CD4-positive, alpha-beta T cell treated with Interleukin-6 at 100 ng/mL for 8 hours (primary cell): ENCODE results near the gene SBNO2.

ENCODE experiments used
- DNase-seq: peaks from one replicate; pipeline ENCODE4 v3.0.0-alpha.2; 2020; ENCODE audit warnings: mixed read lengths, low spot score

SBNO2 gene

GRCh38 chr19:1089126-1089771, 84.8 kb downstream of the SBNO2 start:
- DNase-seq: no peak

DNA sequence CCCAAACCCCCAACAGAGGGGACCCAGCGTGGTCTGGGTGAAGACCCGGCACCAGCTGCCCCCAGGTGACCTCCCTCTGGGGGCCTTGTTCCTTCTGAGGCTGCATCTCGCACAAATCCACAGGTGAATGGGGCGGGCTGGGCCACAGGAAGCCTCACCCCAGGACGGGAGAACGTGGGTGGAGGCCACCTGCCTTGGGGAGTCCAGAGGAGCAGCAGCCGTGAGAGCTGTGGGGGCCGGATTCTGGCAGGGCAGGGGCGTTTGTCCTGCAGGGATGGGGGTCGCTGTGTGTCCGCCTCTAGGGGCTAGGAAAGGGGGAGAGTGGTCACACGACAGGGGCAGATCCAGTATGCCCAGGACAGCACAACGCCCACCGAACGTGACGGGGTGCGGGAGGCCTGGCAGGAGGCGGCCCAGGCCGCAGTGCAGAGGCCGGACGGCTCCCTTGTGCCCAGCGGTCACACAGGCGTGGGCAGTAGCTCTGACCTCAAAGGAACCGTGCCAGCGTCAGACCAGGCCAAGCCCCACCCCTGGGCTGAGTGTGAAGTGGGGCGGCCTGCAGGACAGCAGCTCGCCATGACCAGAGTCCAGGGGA, 85.6 kb downstream of the SBNO2 start:
- no peak for DNase-seq

DNA sequence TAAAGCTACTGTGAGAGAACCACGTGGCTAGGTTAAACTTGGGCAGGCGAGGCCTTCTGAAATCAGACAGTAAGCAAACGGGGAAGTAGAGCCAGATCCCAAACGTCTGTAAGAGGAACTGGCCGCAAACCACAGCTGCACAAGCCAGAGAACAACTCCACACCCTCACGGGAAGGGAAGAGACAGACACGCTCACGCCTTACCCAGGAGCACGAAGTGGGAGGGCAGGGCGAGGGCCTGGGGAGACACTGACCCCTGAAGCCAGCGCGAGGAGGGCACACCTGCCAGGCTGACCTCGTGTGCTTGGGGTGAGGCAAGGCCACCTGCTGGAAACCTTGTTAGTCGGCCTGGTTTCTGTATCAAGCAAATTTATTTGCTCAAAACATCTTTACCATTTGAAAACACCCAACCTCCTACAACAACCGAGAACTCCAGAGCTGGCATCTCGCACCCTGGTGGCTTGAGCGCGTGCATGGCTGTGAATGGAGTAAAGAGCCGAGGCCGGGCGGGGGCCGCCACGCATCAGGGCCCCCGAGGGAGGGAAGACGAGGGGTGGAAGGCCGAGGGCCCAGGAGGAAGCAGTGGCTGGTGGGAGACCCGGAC, 86.2 kb downstream of the SBNO2 start:
- DNase-seq: peak; percentile 52

DNA sequence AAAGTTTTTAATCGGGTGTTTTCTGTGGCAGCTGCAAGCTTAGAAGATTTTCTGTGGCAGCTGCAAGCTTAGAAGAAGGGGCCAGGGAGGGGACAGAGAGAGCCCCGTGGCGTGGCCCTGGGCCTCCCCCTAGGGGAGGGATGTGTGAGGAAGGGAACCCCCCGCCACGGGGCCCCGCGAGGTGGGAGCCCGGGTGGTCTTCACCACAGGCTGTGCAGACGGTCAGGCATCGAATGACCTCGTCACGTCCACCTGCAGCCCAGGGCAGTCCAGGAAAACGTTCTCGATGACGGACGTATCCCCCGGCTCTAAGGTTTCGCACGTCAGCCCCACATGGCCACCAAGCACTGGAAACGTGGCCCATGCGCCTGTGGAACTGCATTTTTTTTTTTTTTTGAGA, 87.5 kb downstream of the SBNO2 start:
- no peak for DNase-seq

DNA sequence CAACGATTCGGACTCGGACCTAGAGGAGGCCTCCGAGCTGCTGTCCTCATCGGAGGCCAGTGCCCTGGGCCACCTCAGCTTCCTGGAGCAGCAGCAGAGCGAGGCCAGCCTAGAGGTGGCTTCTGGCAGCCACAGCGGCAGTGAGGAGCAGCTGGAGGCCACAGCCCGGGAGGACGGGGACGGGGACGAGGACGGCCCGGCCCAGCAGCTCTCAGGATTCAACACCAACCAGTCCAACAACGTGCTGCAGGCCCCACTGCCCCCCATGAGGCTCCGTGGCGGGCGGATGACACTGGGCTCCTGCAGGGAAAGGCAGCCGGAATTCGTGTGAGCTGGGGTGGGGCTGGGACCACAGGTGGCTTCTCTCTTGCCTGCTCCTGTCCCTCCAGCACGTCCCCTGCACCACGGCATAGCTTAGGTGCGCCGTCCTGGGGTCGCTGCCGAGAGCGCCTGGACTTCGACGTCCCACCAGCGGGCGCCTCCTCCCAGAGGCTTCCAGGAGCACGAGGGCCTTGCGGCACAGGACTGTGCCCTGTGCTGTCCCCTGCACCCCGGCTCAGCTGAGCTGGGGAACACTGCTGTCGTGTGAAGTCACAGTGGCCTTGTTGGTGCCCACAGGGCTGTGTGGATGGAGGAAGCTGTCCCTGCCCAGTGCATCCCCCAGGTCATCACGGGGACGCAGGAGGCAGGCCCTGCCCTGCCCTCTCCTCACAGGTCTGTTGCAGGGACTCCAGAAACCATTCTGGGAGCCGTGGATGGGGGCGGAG, 88.2 kb downstream of the SBNO2 start:
- no peak for DNase-seq

DNA sequence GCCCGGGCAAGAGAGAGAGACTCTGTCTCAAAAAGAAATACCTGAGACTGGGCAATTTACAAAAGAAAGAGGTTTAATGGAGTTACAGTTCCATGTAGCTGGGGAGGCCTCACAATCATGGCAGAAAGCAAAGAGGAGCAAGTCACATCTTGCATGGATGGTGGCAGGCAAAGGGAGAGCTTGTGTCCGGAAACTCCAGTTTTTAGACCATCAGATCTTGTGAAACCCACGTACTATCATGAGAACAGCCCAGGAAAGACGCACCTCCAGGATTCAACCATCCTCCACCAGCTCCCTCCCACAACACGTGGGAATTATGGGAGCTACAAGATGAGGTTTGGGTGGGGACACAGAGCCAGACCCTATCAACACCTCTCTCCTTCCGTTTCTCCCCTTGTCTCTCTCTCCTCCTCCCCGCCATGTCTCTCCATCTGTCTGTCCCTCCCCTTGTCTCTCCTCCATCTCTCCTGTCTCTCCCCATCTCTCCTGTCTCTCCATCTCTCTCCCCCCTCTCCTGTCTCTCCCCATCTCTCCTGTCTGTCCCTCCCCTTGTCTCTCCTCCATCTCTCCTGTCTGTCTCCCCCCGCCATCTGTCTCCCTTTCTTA, 88.9 kb downstream of the SBNO2 start:
- DNase-seq: no peak

GRCh38 chr19:1084024-1084868, 89.8 kb downstream of the SBNO2 start:
- DNase-seq: no peak

DNA sequence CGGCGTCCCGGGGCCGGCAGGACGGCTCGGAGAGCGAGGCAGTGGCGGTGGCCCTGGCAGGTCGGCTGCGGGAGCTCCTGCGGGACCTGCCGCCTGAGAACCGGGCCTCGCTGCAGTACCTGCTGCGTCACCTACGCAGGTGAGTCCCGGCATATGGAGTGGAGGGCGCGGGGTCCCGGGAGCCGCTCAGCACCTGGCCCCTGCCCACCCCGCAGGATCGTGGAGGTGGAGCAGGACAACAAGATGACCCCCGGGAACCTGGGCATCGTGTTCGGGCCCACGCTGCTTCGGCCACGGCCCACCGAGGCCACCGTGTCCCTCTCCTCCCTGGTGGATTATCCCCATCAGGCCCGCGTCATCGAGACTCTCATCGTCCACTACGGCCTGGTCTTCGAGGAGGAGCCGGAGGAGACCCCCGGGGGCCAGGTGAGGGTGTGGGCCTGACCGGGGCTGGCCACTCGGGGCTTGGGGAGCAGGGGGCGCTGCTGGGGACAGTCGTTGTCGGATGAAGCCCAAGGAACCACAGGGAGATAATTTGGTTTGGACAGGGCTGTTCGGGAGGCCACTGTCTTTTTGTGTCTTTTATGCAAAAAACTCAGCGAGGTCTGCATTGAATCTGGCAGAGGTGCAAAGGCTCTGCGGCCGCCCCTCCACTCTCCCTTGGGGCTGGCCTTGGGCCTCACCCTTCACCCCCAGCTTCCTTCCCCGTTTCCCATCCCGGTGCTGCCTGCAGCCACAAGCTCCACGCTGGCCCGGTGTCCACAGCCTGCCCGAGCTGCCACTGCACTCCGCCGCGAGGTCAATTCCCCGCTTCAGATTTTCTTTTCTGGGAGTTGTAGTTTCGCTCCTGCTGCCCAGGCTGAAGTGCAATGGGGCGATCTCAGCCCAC, 90.9 kb downstream of the SBNO2 start:
- no peak for DNase-seq

GRCh38 chr19:1082165-1082927, 91.7 kb downstream of the SBNO2 start:
- DNase-seq: peak; percentile 83

DNA sequence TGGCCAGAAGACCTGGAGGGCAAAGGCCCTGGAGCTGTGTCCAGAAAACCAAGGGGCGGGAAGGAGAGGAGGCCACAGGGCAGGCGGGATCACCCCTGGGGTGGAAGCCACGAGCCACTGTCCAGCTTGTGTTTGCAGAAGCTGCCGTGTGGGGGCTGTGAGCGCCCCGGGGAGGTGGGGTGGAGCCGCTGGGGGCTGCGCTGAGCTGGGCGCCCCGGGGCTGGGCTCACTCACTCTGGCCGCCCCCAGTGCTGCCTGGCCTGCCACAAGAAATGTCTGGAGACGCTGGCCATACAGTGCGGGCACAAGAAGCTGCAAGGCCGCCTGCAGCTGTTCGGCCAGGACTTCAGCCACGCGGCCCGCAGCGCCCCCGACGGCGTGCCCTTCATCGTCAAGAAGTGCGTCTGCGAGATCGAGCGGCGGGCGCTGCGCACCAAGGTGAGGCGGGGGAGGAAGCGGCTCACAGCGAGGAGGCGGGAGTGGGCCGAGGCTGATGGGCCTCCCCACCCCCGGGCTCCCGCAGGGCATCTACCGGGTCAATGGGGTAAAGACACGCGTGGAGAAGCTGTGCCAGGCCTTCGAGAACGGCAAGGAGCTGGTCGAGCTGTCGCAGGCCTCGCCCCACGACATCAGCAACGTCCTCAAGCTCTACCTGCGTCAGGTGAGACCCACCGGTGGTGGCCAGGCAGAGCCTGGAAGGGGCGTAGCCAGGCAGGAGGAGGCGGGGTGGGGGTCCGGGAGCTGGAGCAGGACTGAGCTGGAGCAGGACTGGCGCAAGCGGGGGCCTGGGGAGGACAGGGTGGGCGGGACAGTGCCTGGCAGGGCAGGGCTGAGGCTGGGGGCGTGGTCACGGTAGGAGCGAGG, 92.5 kb downstream of the SBNO2 start:
- DNase-seq: no peak

GRCh38 chr19:1080360-1081161, 93.5 kb downstream of the SBNO2 start:
- no peak for DNase-seq

DNA sequence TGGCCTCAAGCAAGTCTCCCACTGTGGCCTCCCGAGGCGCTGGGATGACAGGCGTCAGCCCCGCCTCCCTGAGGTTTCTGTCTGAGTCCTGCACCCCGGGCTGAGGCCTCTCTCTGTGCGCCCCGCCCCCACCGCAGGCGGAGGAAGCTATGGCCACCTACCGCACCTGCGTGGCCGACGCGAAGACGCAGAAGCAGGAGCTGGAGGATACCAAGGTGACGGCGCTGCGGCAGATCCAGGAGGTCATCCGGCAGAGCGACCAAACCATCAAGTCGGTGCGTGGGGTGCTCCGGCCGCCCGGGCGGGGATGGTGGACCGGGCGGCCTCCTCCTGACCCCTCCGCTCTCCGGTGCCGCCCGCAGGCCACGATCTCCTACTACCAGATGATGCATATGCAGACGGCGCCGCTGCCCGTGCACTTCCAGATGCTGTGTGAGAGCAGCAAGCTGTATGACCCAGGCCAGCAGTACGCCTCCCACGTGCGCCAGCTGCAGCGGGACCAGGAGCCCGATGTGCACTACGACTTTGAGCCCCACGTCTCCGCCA, 94.4 kb downstream of the SBNO2 start:
- DNase-seq: peak; percentile 77

GRCh38 chr19:1076951-1077350, 97.1 kb downstream of the SBNO2 start:
- DNase-seq: peak; percentile 97

DNA sequence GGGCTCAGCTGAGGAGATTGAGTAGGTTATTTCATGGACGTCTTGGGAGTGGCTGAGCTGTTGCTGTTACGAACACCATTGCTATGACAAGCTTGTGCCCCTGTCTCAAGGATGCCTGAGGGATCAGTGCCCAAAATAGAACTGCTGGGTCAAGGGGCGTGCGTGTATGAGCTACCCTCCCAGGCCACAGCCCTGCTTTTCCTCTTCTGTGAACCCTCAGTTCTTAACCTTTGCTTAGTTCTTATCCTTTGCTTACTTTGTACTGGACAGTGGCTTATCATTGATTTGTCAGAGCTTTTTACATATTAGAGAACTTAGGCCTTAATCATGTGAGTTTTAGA, 98.1 kb downstream of the SBNO2 start:
- no peak for DNase-seq

DNA sequence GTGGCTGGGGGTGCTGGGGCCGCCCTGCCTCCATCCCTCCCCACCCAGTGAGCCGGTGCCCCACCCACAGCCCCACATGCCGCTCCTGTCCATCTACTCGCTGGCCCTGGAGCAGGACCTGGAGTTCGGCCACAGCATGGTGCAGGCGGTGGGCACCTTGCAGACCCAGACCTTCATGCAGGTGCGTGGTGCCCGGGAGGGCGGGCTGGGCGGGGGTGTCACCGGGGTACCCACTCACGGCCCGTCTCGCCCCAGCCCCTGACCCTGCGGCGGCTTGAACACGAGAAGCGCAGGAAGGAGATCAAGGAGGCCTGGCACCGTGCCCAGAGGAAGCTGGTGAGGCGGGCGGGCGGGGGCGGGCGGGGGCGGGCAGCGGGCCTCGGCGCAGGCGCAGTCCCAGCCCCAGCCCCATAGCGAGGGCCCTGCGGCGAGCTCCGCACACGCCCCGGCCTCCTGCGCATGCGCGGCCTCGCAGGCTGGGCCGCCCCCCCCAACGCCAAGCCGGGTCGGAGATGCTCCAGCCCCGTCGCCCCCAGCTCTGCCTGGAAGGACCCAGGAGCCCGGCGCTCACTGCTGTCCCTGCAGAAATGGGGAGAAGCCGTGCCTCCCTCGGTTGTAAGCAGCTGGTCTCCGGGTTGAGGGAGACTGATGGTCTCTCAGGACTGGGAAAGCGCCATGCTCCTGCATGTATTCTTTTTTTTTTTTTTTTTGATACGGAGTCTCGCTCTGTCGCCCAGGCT, 99.4 kb downstream of the SBNO2 start:
- DNase-seq: peak; percentile 97

DNA sequence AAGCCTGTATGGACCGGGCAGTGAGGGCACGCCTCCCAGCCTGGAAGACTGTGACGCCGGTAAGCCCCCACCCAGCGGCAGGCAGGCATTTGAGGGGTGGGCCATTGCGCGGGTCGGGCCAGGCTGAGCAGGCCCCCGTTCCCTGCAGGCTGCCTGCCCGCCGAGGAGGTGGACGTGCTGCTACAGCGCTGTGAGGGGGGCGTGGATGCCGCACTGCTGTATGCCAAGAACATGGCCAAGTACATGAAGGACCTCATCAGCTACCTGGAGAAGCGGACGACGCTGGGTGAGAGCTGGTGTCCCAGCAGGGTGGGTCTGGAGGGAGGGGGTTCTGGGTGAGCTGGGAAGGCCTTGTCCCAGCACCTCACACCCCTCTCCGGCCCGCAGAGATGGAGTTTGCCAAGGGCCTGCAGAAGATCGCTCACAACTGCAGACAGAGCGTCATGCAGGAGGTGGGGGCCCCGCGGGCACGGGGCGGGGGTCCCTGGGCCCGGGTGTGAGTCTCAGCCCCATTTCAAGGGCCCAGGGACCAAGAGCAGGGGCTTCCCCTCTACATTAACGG, 100.0 kb downstream of the SBNO2 start:
- no peak for DNase-seq
